ENCODE data around the gene PRF1. TPM values are rescaled to one million over a fixed set of nuclear protein-coding genes. Genes with fewer than 3 reads are reported as not detected.

Gene PRF1
- total and polyA plus RNA-seq, 4 experiments from 2014 or later, result 18.0 to 67.5 (median 42.3) TPM

DNA sequence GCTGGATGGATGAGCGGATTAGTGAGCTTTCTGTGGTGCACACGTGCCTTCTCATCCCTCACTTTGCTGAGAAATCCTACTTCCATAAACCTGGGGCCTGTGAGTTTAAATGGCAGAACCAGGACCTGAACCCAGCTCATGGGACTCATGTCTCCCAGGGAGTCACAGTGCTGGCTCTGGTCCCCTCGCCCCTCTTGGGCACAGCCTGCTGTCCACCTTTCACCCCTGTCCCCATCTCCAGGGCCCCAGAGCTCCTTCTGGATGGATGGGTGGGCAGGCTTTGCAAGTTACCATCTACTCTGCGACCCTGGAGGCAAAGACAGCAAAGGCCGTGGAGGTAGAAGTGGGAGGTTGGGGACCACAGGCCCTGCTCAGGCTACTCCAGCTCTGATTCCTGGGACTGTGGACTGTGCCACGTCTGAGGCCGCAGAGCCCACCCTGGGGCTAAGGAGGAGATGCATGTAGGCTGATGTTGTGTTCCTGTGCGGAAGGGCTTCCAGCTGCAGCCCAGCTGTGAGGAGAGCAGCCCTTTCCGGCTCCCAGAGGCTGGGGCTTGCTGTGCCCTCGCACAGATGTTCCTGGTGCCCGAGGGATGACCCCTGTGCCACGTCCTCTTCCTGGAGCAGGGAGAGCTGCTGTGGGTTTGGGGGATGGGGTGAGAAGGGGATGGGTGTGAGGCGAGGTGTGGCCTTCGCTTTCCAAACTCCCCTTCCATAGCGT, 40.3 kb downstream of the PRF1 start:
- no peak overlapping the region for H3K27ac Mint-ChIP-seq
- intact Hi-C loops (cut with micrococcal nuclease), result no loop called here

DNA sequence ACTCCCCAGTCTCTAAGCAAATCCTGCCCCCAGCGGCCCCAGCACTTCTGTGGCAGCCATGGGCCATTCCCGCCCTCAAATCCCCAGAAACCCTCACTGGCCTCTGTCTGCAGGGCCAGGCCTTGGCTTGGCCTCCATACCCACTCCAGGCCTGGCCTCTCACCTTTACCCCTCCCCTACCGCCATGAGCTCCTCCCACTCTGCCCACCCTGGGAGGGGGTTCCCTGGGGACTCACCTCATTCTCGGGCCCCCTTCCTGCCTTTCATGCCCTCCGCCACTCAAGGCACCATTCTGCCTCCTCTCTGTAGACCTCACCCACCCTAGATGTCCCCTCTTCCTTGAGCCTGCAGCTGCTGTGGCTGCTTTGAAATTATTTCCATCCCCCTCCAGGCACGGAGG, 41.0 kb downstream of the PRF1 start:
- intact Hi-C loops (cut with micrococcal nuclease), result no loop called here
- POLR2A ChIA-PET (ENCODE audit: partially characterized antibody), result no interaction called here
- peaks cover 9% of the 10 kb centered on the region for H3K4me1 ChIP-seq (ENCODE audit: insufficient read depth, low read length)
- peaks cover 8 to 15% (median 13%) of the 10 kb centered on the region in 4 donors for H3K4me1 Mint-ChIP-seq
- no peak for DNase-seq
- no peaks in the 10 kb centered on the region for H3K27me3 Mint-ChIP-seq
- H3K27ac Mint-ChIP-seq, result peak overlapping the region in 1 of 7 donors; percentile 46
- no peaks in the 10 kb centered on the region for H3K36me3 ChIP-seq (ENCODE audit: insufficient read depth, low read length)
- no peak overlapping the region for H3K4me3 ChIP-seq (ENCODE audit: low read length in 2 of 2)
- H3K27me3 ChIP-seq (ENCODE audit: insufficient read depth, low read length), result no peaks in the 10 kb centered on the region
- H3K9me3 ChIP-seq (ENCODE audit: control insufficient read depth in 1 of 2, low read length in 2 of 2), result no peaks in the 10 kb centered on the region
- no peaks in the 10 kb centered on the region for H3K36me3 Mint-ChIP-seq
- no peaks in the 10 kb centered on the region for H3K9me3 Mint-ChIP-seq
- no peak overlapping the region for H3K27ac ChIP-seq (ENCODE audit: low read depth, low read length)
- H3K4me3 Mint-ChIP-seq, result no peak overlapping the region
- CTCF ChIA-PET (ENCODE audit: partially characterized antibody), result interaction anchor here (0.8 to 5.3 kb wide), 6 partner anchors 11 to 340 kb away, joined by 3 to 41 read pairs (median 4); no protein-coding TSS in a partner anchor

More for the DNA sequence above, 40.3 kb downstream of the PRF1 start:
- no peaks in the 10 kb centered on the region for H3K36me3 ChIP-seq (ENCODE audit: insufficient read depth, low read length)
- no peak overlapping the region for H3K4me3 Mint-ChIP-seq
- CTCF ChIA-PET (ENCODE audit: partially characterized antibody), result interaction anchor here (0.8 to 5.3 kb wide), 5 partner anchors 12 to 341 kb away, joined by 3 to 41 read pairs (median 5); no protein-coding TSS in a partner anchor
- POLR2A ChIA-PET (ENCODE audit: partially characterized antibody), result no interaction called here
- H3K36me3 Mint-ChIP-seq, result no peaks in the 10 kb centered on the region
- DNase-seq, result no peak
- peaks cover 8 to 15% (median 13%) of the 10 kb centered on the region in 4 donors for H3K4me1 Mint-ChIP-seq
- no peaks in the 10 kb centered on the region for H3K27me3 Mint-ChIP-seq
- peaks cover 9% of the 10 kb centered on the region for H3K4me1 ChIP-seq (ENCODE audit: insufficient read depth, low read length)
- H3K9me3 Mint-ChIP-seq, result no peaks in the 10 kb centered on the region
- no peaks in the 10 kb centered on the region for H3K9me3 ChIP-seq (ENCODE audit: control insufficient read depth in 1 of 2, low read length in 2 of 2)
- no peak overlapping the region for H3K4me3 ChIP-seq (ENCODE audit: low read length in 2 of 2)
- H3K27ac ChIP-seq (ENCODE audit: low read depth, low read length), result no peak overlapping the region
- H3K27me3 ChIP-seq (ENCODE audit: insufficient read depth, low read length), result no peaks in the 10 kb centered on the region

DNA sequence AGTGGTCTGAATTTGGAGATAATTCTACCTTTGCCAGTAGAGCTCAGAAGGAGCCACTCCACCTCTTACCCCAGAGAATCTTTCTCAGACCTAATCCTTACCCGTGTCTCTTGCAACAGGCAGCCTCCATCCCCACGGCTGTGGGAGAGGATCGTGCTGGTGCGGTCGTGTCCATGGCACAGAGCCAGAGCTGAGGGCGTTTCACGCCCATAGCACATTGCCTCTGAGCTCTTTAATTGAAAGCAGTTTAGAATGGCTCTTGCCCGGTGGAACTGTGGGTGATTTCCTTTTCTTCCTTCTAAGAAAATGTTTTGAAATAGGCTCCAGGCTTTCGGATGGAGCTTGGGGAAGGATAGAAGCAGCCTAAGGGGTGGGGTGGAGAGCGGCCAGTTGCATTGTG, 41.5 kb downstream of the PRF1 start:
- H3K27ac ChIP-seq (ENCODE audit: low read depth, low read length), result no peak overlapping the region
- intact Hi-C loops (cut with micrococcal nuclease), result no loop called here
- H3K4me1 ChIP-seq (ENCODE audit: insufficient read depth, low read length), result peaks cover 9% of the 10 kb centered on the region
- H3K36me3 Mint-ChIP-seq, result no peaks in the 10 kb centered on the region
- POLR2A ChIA-PET (ENCODE audit: partially characterized antibody), result no interaction called here
- H3K9me3 ChIP-seq (ENCODE audit: control insufficient read depth in 1 of 2, low read length in 2 of 2), result no peaks in the 10 kb centered on the region
- no peaks in the 10 kb centered on the region for H3K36me3 ChIP-seq (ENCODE audit: insufficient read depth, low read length)
- H3K27me3 ChIP-seq (ENCODE audit: insufficient read depth, low read length), result no peaks in the 10 kb centered on the region
- H3K4me3 Mint-ChIP-seq, result no peak overlapping the region
- no peaks in the 10 kb centered on the region for H3K27me3 Mint-ChIP-seq
- no peak for DNase-seq
- H3K4me1 Mint-ChIP-seq, result peaks cover 8 to 15% (median 13%) of the 10 kb centered on the region in 4 donors
- no peaks in the 10 kb centered on the region for H3K9me3 Mint-ChIP-seq
- H3K4me3 ChIP-seq (ENCODE audit: low read length in 2 of 2), result no peak overlapping the region
- CTCF ChIA-PET (ENCODE audit: partially characterized antibody), result interaction anchor here (0.9 to 5.3 kb wide), 4 partner anchors 11 to 318 kb away, joined by 3 to 41 read pairs (median 6); no protein-coding TSS in a partner anchor
- H3K27ac Mint-ChIP-seq, result no peak overlapping the region

DNA sequence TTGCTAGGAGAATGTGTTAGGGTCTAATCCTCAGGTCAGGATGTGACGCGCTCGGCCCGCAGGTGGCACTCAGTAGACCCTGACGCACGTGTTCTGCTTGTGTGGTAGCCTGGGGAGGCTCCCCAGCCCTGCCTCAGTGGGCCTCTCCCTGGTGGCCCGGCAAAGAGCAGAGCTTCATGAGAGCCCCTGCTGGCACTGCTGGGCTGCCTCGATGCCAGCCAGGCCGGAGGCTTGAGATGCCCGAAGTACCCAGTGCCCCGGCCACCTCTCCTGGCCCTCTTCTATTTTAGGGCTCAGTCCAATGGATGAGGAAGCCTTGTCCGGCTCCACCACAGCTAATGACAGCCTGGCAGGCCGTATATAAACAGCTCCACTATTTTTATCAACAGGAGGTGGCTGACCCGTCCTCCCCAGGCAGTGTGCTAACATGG, 42.0 kb downstream of the PRF1 start:
- intact Hi-C loops (cut with micrococcal nuclease), result no loop called here
- CTCF ChIA-PET (ENCODE audit: partially characterized antibody), result interaction anchor here (0.8 to 5.3 kb wide), 6 partner anchors 10 to 319 kb away, joined by 3 to 41 read pairs (median 3); no protein-coding TSS in a partner anchor
- Histone ChIP-seq H3K9me3 (ENCODE audit: control insufficient read depth in 1 of 2, low read length in 2 of 2) (no peaks in the 10 kb centered on the region), H3K4me3 (ENCODE audit: low read length in 2 of 2) (no peak overlapping the region), H3K27me3 (ENCODE audit: insufficient read depth, low read length) (no peaks in the 10 kb centered on the region), H3K4me1 (ENCODE audit: insufficient read depth, low read length) (peaks cover 9% of the 10 kb centered on the region), H3K36me3 (ENCODE audit: insufficient read depth, low read length) (no peaks in the 10 kb centered on the region), H3K27ac (ENCODE audit: low read depth, low read length) (no peak overlapping the region)
- no peaks in the 10 kb centered on the region for H3K36me3 Mint-ChIP-seq
- no peak overlapping the region for H3K27ac Mint-ChIP-seq
- no peaks in the 10 kb centered on the region for H3K27me3 Mint-ChIP-seq
- no peaks in the 10 kb centered on the region for H3K9me3 Mint-ChIP-seq
- POLR2A ChIA-PET (ENCODE audit: partially characterized antibody), result no interaction called here
- DNase-seq, result no peak
- no peak overlapping the region for H3K4me3 Mint-ChIP-seq
- H3K4me1 Mint-ChIP-seq, result peaks cover 8 to 15% (median 13%) of the 10 kb centered on the region in 4 donors

DNA sequence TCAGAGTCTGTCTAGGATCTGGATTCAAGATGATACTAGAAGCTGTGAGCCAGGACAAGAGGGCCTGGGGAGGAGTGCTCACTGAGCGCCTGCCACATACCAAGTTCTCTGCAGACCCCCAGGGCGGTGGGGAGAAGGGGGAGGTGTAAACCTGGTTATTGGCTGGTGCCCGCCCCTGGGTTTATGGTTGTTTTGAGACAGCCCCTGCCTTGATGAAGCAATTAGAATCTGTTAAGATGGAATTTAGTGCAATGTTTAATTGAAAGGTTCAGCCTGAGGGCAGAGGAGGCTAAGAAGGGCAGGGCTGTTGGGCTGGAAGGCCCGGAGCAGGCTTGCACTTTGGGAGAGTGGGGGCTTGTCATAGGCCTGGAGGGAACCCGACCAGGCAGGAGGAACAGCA, 42.7 kb downstream of the PRF1 start:
- intact Hi-C loops (cut with micrococcal nuclease), result loop anchor here (1.0 to 10.0 kb wide), 4 partner anchors 18 to 199 kb away; partner anchors contain the start of gene PRF1
- Mint-ChIP-seq H3K27me3 (no peaks in the 10 kb centered on the region), H3K27ac (peak overlapping the region in 2 of 7 donors; percentile 60 to 81), H3K9me3 (no peaks in the 10 kb centered on the region), H3K36me3 (no peaks in the 10 kb centered on the region), H3K4me3 (peak overlapping the region in 3 of 8 donors; percentile 84 to 90 (median 84)), H3K4me1 (peaks cover 8 to 15% (median 13%) of the 10 kb centered on the region in 4 donors)
- no peaks in the 10 kb centered on the region for H3K9me3 ChIP-seq (ENCODE audit: control insufficient read depth in 1 of 2, low read length in 2 of 2)
- DNase-seq, result no peak
- ChIA-PET POLR2A (ENCODE audit: partially characterized antibody) (no interaction called here), CTCF (ENCODE audit: partially characterized antibody) (interaction anchor here (0.8 to 5.3 kb wide), 4 partner anchors 10 to 199 kb away, joined by 3 to 41 read pairs (median 6); no protein-coding TSS in a partner anchor)
- no peaks in the 10 kb centered on the region for H3K27me3 ChIP-seq (ENCODE audit: insufficient read depth, low read length)
- H3K36me3 ChIP-seq (ENCODE audit: insufficient read depth, low read length), result no peaks in the 10 kb centered on the region
- H3K4me1 ChIP-seq (ENCODE audit: insufficient read depth, low read length), result peaks cover 9% of the 10 kb centered on the region
- no peak overlapping the region for H3K27ac ChIP-seq (ENCODE audit: low read depth, low read length)
- H3K4me3 ChIP-seq (ENCODE audit: low read length in 2 of 2), result no peak overlapping the region

DNA sequence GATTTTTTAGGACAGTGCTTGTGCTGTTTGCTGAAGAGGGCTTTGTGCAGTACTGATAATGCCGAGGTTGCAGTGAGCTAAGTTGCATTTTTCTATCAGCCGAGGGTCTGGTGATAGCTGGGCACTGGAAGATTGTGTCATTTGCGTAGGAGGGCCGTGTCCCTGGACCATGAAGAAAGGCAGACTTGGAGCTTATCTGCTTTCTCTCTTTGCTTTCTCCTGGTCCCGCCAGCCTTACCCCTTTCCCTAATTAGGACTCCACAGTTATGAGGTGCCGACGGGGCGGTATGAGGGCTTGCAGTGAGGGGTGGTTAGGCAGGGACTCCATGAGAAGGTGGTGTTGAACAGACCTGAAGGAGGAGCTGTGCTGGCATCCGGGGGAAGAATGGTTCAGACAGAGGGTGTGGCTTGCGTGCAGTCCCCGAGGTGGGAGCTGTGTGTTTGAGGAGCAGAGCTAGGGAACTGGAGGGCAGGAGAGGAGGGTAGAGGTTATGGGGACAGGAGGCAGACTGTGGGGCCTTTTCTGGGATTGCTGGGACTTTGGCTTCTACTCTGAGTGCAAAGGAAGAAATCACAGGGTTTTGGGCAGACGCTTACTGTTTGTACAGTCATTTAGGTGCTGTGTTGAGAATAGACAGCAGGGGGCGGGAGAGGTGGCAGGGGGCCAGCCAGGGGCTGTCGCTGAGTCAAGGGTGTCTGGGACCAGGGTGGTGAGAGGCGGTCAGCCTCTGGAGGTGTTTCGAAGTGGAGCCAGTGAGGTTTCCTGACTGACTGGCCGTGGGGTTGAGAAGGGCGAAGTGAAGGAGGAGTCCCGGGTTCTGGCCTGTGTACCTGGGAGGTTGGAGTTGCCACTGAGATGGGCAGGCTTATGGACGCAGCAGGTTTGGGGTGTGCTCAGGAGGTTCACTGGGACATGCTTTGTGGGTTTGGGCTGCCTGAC, 43.4 kb downstream of the PRF1 start:
- POLR2A ChIA-PET (ENCODE audit: partially characterized antibody), result interaction anchor here (0.7 to 1.0 kb wide), 3 partner anchors 44 to 82 kb away, joined by 3 to 5 read pairs (median 4); partner anchors contain the start of gene PRF1
- no peaks in the 10 kb centered on the region for H3K36me3 Mint-ChIP-seq
- H3K36me3 ChIP-seq (ENCODE audit: insufficient read depth, low read length), result no peaks in the 10 kb centered on the region
- H3K27me3 ChIP-seq (ENCODE audit: insufficient read depth, low read length), result no peaks in the 10 kb centered on the region
- peak overlapping the region in 5 of 7 donors; percentile 1 to 77 (median 32) for H3K27ac Mint-ChIP-seq
- no peak overlapping the region for H3K4me3 ChIP-seq (ENCODE audit: low read length in 2 of 2)
- no peaks in the 10 kb centered on the region for H3K9me3 ChIP-seq (ENCODE audit: control insufficient read depth in 1 of 2, low read length in 2 of 2)
- DNase-seq, result peak; percentile 45 to 66 (median 53)
- CTCF ChIA-PET (ENCODE audit: partially characterized antibody), result interaction anchor here (0.7 to 5.3 kb wide), 17 partner anchors 9 to 337 kb away, joined by 3 to 41 read pairs (median 5); no protein-coding TSS in a partner anchor
- H3K27me3 Mint-ChIP-seq, result no peaks in the 10 kb centered on the region
- peak overlapping the region; percentile 72 to 90 (median 84) for H3K4me3 Mint-ChIP-seq
- intact Hi-C loops (cut with micrococcal nuclease), result loop anchor here (1.0 to 10.0 kb wide), 4 partner anchors 19 to 200 kb away; partner anchors contain the start of gene PRF1
- no peaks in the 10 kb centered on the region for H3K9me3 Mint-ChIP-seq
- H3K4me1 ChIP-seq (ENCODE audit: insufficient read depth, low read length), result peaks cover 9% of the 10 kb centered on the region
- peaks cover 8 to 15% (median 13%) of the 10 kb centered on the region in 4 donors for H3K4me1 Mint-ChIP-seq
- no peak overlapping the region for H3K27ac ChIP-seq (ENCODE audit: low read depth, low read length)

Measured in CD4-positive, alpha-beta memory T cell (primary cell).